ENCODE measurements around the gene ARSG. TPM values are rescaled to one million over a fixed set of nuclear protein-coding genes. Genes with fewer than 3 reads are reported as not detected.
"Not testable (repeated sequence)": the region's sequence is repeated elsewhere in the genome, so short reads cannot be mapped to it uniquely, and the experiment has no call there.

Gene ARSG
- total RNA-seq, 4 donors from 2014 or later: 2.2 to 5.5 (median 3.5) TPM

- 20 to 78% methylated on average over 1 to 5 of the region's 5 CpGs for WGBS, 2 donors (ENCODE audit: low coverage in 1 of 2)
- ATAC-seq: no peak
- TF ChIP-seq POLR2AphosphoS5 (IDR thresholded peaks at IDR 0.05) (no peak), CTCF (IDR thresholded peaks at IDR 0.05) (no peak), POLR2A (IDR thresholded peaks at IDR 0.05) (no peak), EP300 (IDR thresholded peaks at IDR 0.05) (no peak)
- Histone ChIP-seq H3K36me3 (no peaks in the 10 kb centered on the region), H3K4me1 (no peaks in the 10 kb centered on the region), H3K27me3 (no peaks in the 10 kb centered on the region), H3K4me3 (no peak overlapping the region), H3K27ac (no peak overlapping the region), H3K9me3 (peaks cover 0 to 13% (median 0%) of the 10 kb centered on the region in 3 donors)
Observed at GRCh38 chr17:68326681-68327080, 35.4 kb downstream of the ARSG start.

- ATAC-seq: no peak
- H3K36me3 ChIP-seq: no peaks in the 10 kb centered on the region
Observed at GRCh38 chr17:68327823-68328557, 36.7 kb downstream of the ARSG start.

GRCh38 chr17:68328676-68329075 is 37.4 kb downstream of the ARSG start:
- no peak for TF ChIP-seq EP300 (IDR thresholded peaks at IDR 0.05)
- no peak overlapping the region for H3K4me3 ChIP-seq
- no peaks in the 10 kb centered on the region for H3K27me3 ChIP-seq
- peaks cover 0 to 29% (median 0%) of the 10 kb centered on the region in 3 donors for H3K9me3 ChIP-seq
- no peaks in the 10 kb centered on the region for H3K4me1 ChIP-seq
- ATAC-seq: no peak
- H3K27ac ChIP-seq: no peak overlapping the region
- 0 to 54% methylated on average over 1 to 4 of the region's 4 CpGs for whole genome bisulfite sequencing, 2 donors (ENCODE audit: low coverage in 1 of 2)
- no peaks in the 10 kb centered on the region for H3K36me3 ChIP-seq

More at GRCh38 chr17:68327823-68328557, 36.7 kb downstream of the ARSG start:
- Histone ChIP-seq H3K27me3 (no peaks in the 10 kb centered on the region), H3K9me3 (peaks cover 0 to 26% (median 0%) of the 10 kb centered on the region in 3 donors), H3K4me3 (no peak overlapping the region), H3K4me1 (no peaks in the 10 kb centered on the region), H3K27ac (no peak overlapping the region)
- 86 to 97% methylated on average over 6 to 8 of the region's 8 CpGs for WGBS, 2 donors (ENCODE audit: low coverage in 1 of 2)
- TF ChIP-seq EP300 (IDR thresholded peaks at IDR 0.05) (no peak), POLR2A (IDR thresholded peaks at IDR 0.05) (no peak), POLR2AphosphoS5 (IDR thresholded peaks at IDR 0.05) (no peak), CTCF (IDR thresholded peaks at IDR 0.05) (no peak)

GRCh38 chr17:68329331-68329730 is 38.0 kb downstream of the ARSG start:
- Histone ChIP-seq H3K36me3 (no peaks in the 10 kb centered on the region), H3K4me3 (no peak overlapping the region), H3K27me3 (no peaks in the 10 kb centered on the region), H3K27ac (no peak overlapping the region), H3K4me1 (no peaks in the 10 kb centered on the region), H3K9me3 (peaks cover 0 to 29% (median 0%) of the 10 kb centered on the region in 3 donors)
- no peak for ATAC-seq
- WGBS, 2 donors (ENCODE audit: low coverage in 1 of 2): 91% methylated on average over 5 of the region's 7 CpGs; no CpG with 5 or more reads in 1 of the 2 donors
- TF ChIP-seq EP300 (IDR thresholded peaks at IDR 0.05) (no peak), POLR2A (IDR thresholded peaks at IDR 0.05) (no peak), CTCF (IDR thresholded peaks at IDR 0.05) (no peak), POLR2AphosphoS5 (IDR thresholded peaks at IDR 0.05) (no peak)

GRCh38 chr17:68331932-68332331 is 40.6 kb downstream of the ARSG start:
- not testable (repeated sequence) for ATAC-seq, H3K4me3 ChIP-seq, H3K27me3 ChIP-seq, H3K4me1 ChIP-seq, H3K36me3 ChIP-seq, H3K27ac ChIP-seq
- 95% methylated on average over 8 to 12 of the region's 12 CpGs for WGBS, 2 donors (ENCODE audit: low coverage in 1 of 2)
- peaks cover 0 to 29% (median 0%) of the 10 kb centered on the region in 3 donors for H3K9me3 ChIP-seq

- no peak for ATAC-seq
- no CpG with 5 or more reads among the region's 9 CpGs for WGBS, 2 donors (ENCODE audit: low coverage in 1 of 2)
- Histone ChIP-seq H3K4me3 (no peak overlapping the region), H3K27ac (no peak overlapping the region), H3K27me3 (no peaks in the 10 kb centered on the region), H3K9me3 (peaks cover 0 to 29% (median 0%) of the 10 kb centered on the region in 3 donors), H3K36me3 (no peaks in the 10 kb centered on the region), H3K4me1 (no peaks in the 10 kb centered on the region)
- no peak for TF ChIP-seq POLR2A (IDR thresholded peaks at IDR 0.05)
- no peak for TF ChIP-seq EP300 (IDR thresholded peaks at IDR 0.05)
- TF ChIP-seq CTCF (IDR thresholded peaks at IDR 0.05): no peak
- TF ChIP-seq POLR2AphosphoS5 (IDR thresholded peaks at IDR 0.05): no peak
Observed at GRCh38 chr17:68334393-68334792, 43.1 kb downstream of the ARSG start.

Measured in gastroesophageal sphincter (tissue), 4 donors.